Mesenchymal stem cell (in vitro differentiated cells and primary cell): ENCODE results near the gene PDXDC1.

Source experiments
- DNase-seq: peaks from one replicate; pipeline ENCODE4 v3.0.0-alpha.2; 2013
- H2AFZ ChIP-seq: one replicate; pipeline ENCODE4 v1.6.1; 2013; ENCODE audit warnings: low read depth, mild to moderate bottlenecking, control low read depth, inconsistent platforms, low read length, moderate library complexity
- H2AK5ac ChIP-seq: 2 replicates; pipeline ENCODE4 v1.6.1; 2013; ENCODE audit warnings: low read length, moderate library complexity, mild to moderate bottlenecking, inconsistent platforms; ENCODE audit not compliant: severe bottlenecking
- H2BK120ac ChIP-seq: one replicate; pipeline ENCODE4 v1.6.1; 2013; ENCODE audit warnings: low read depth, mild to moderate bottlenecking, inconsistent platforms, low read length, moderate library complexity
- H2BK12ac ChIP-seq, 2 experiments: one replicate each; pipeline ENCODE4 v1.6.1; 2013; ENCODE audit warnings: inconsistent platforms in 2 of 2, low read length in 2 of 2, mild to moderate bottlenecking in 2 of 2, moderate library complexity in 2 of 2, control low read depth in 1 of 2
- H2BK15ac ChIP-seq: one replicate; pipeline ENCODE4 v1.6.1; 2013; ENCODE audit warnings: mild to moderate bottlenecking, low read depth, inconsistent platforms; ENCODE audit not compliant: poor library complexity, severe bottlenecking
- H2BK5ac ChIP-seq: 2 replicates; pipeline ENCODE4 v1.6.1; 2013; ENCODE audit warnings: low read depth, mild to moderate bottlenecking, low read length, control low read depth, inconsistent platforms; ENCODE audit not compliant: poor library complexity, severe bottlenecking
- H3K14ac ChIP-seq, 2 experiments: one replicate each; pipeline ENCODE4 v1.6.1; 2013; ENCODE audit warnings: inconsistent platforms in 2 of 2, low read length in 2 of 2, control low read depth in 1 of 2, mild to moderate bottlenecking in 1 of 2, moderate library complexity in 1 of 2
- H3K18ac ChIP-seq, 2 experiments: one replicate each; pipeline ENCODE4 v1.6.1; 2013; ENCODE audit warnings: inconsistent platforms in 2 of 2, low read length in 2 of 2, control low read depth in 1 of 2, low read depth in 1 of 2, mild to moderate bottlenecking in 1 of 2
- H3K23ac ChIP-seq, 2 experiments: one replicate each; pipeline ENCODE4 v1.6.1; 2013; ENCODE audit warnings: inconsistent platforms in 2 of 2, low read length in 2 of 2, mild to moderate bottlenecking in 2 of 2, moderate library complexity in 2 of 2, control low read depth in 1 of 2
- H3K27ac ChIP-seq: 2 replicates; pipeline ENCODE4 v1.5.1; 2013; ENCODE audit warnings: mild to moderate bottlenecking, moderate library complexity, low read length, control low read depth, inconsistent platforms; ENCODE audit not compliant: poor library complexity, severe bottlenecking
- H3K27me3 ChIP-seq, 2 experiments: 2 replicates each; pipeline versions ENCODE4 v1.6.1 to v1.7.0; 2013; ENCODE audit warnings: low read length in 2 of 2, mild to moderate bottlenecking in 2 of 2, moderate library complexity in 2 of 2, control low read depth in 1 of 2, inconsistent platforms in 1 of 2; ENCODE audit not compliant: control insufficient read depth in 1 of 2, insufficient read depth in 1 of 2
- H3K36me3 ChIP-seq, 2 experiments: 2 replicates each; pipeline versions ENCODE4 v1.6.1 to v1.7.0; 2013; ENCODE audit warnings: low read length in 2 of 2, control low read depth in 1 of 2, inconsistent platforms in 1 of 2, low read depth in 1 of 2, mild to moderate bottlenecking in 1 of 2; ENCODE audit not compliant: insufficient read depth in 2 of 2, control insufficient read depth in 1 of 2
- H3K4ac ChIP-seq, 2 experiments: one replicate each; pipeline ENCODE4 v1.6.1; 2013; ENCODE audit warnings: inconsistent platforms in 2 of 2, low read length in 2 of 2, mild to moderate bottlenecking in 2 of 2, moderate library complexity in 2 of 2, control low read depth in 1 of 2, low read depth in 1 of 2
- H3K4me1 ChIP-seq: 2 replicates; pipeline ENCODE4 v1.6.1; 2013; ENCODE audit warnings: low read depth, low read length, control low read depth; ENCODE audit not compliant: control insufficient read depth, insufficient read depth
- H3K4me2 ChIP-seq: 2 replicates; pipeline ENCODE4 v1.6.1; 2013; ENCODE audit warnings: low read length, mild to moderate bottlenecking, inconsistent platforms; ENCODE audit not compliant: poor library complexity, severe bottlenecking
- H3K4me3 ChIP-seq, 2 experiments: 2 replicates each; pipeline versions ENCODE4 v1.5.1 to v1.7.0; 2013; ENCODE audit warnings: low read length in 2 of 2, mild to moderate bottlenecking in 2 of 2, control low read depth in 1 of 2, low read depth in 1 of 2; ENCODE audit not compliant: insufficient read depth in 1 of 2
- H3K79me1 ChIP-seq: replicated peaks from 2 replicates; pipeline ENCODE4 v1.6.1; 2013; ENCODE audit warnings: mild to moderate bottlenecking, control low read depth, low read length, inconsistent platforms; ENCODE audit not compliant: poor library complexity, severe bottlenecking
- H3K9ac ChIP-seq: 2 replicates; pipeline ENCODE4 v1.7.0; 2013; ENCODE audit warnings: mild to moderate bottlenecking, low read length, moderate library complexity
- H3K9me3 ChIP-seq: 2 replicates; pipeline ENCODE4 v1.7.0; 2013; ENCODE audit warnings: mild to moderate bottlenecking, low read length; ENCODE audit not compliant: control insufficient read depth
- H4K8ac ChIP-seq: one replicate; pipeline ENCODE4 v1.6.1; 2013; ENCODE audit warnings: inconsistent platforms, mild to moderate bottlenecking, low read length, moderate library complexity
- H4K91ac ChIP-seq: one replicate; pipeline ENCODE4 v1.6.1; 2013; ENCODE audit warnings: mild to moderate bottlenecking, low read length, inconsistent platforms
- WGBS: methylation state at CpG from one replicate; pipeline ENCODE4 v1.1.7; 2013; ENCODE audit warnings: mixed read lengths; 5-methylcytosine and 5-hydroxymethylcytosine counted together

Gene PDXDC1

DNA sequence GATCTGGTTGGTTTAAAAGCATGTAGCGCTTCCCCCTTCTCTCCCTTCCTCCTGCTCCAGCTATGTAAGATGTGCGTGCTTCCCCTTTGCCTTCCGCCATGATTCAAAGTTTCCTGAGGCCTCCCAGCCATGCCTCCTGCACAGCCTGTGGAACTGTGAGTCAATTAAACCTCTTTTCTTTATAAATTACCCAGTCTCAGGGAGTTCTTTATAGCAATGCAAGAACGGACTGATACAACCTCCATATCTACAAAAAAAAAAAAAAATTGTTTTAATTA lies 16.6 kb upstream of the PDXDC1 start:
- H2BK5ac ChIP-seq, result no peak overlapping the region
- 98% methylated on average over 4 of the region's 4 CpGs for WGBS
- H3K9ac ChIP-seq, result no peak overlapping the region
- no peaks in the 10 kb centered on the region for H3K36me3 ChIP-seq
- H3K27ac ChIP-seq, result no peak overlapping the region
- no peaks in the 10 kb centered on the region for H3K79me1 ChIP-seq
- H2AK5ac ChIP-seq, result no peak overlapping the region
- no peak for DNase-seq
- no peak overlapping the region for H2BK15ac ChIP-seq
- no peak overlapping the region for H3K4ac ChIP-seq
- H3K27me3 ChIP-seq, result peaks cover 7 to 9% of the 10 kb centered on the region in 2 experiments
- H3K4me2 ChIP-seq, result no peak overlapping the region
- H4K8ac ChIP-seq, result no peak overlapping the region
- H3K4me3 ChIP-seq, result no peak overlapping the region
- H2BK120ac ChIP-seq, result no peak overlapping the region
- no peak overlapping the region for H4K91ac ChIP-seq
- H3K23ac ChIP-seq, result no peak overlapping the region
- H3K9me3 ChIP-seq, result no peaks in the 10 kb centered on the region
- no peak overlapping the region for H2BK12ac ChIP-seq
- no peak overlapping the region for H3K18ac ChIP-seq
- no peak overlapping the region for H2AFZ ChIP-seq
- no peaks in the 10 kb centered on the region for H3K4me1 ChIP-seq
- no peak overlapping the region for H3K14ac ChIP-seq

DNA sequence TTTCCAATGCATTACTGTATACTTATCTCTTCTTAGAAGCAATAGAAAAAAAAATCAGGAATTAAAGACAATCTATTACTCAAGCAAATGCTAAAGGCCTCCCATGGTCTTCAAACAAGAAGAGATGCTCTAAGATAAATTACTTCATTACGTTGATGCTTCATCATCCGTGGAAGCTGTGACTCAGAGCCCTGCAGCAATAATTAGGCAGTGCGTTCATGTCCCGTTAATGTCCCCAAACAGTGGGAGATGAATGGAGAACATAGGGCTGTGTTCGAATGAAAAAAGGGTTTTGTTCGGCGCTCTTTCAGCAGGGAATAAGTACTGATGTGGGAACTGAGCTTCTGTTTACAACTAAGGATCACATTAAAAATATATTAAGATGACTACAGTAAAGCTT lies 15.9 kb upstream of the PDXDC1 start:
- H3K23ac ChIP-seq, result no peak overlapping the region
- WGBS, result 76% methylated on average over 5 of the region's 7 CpGs
- no peak overlapping the region for H2AK5ac ChIP-seq
- no peak for DNase-seq
- no peak overlapping the region for H2AFZ ChIP-seq
- H3K4me1 ChIP-seq, result no peaks in the 10 kb centered on the region
- no peak overlapping the region for H3K27ac ChIP-seq
- H3K79me1 ChIP-seq, result no peaks in the 10 kb centered on the region
- H2BK15ac ChIP-seq, result no peak overlapping the region
- no peak overlapping the region for H2BK5ac ChIP-seq
- H3K36me3 ChIP-seq, result no peaks in the 10 kb centered on the region
- no peak overlapping the region for H2BK12ac ChIP-seq
- H3K18ac ChIP-seq, result no peak overlapping the region
- no peak overlapping the region for H2BK120ac ChIP-seq
- H3K4me2 ChIP-seq, result no peak overlapping the region
- no peak overlapping the region for H3K14ac ChIP-seq
- no peak overlapping the region for H3K4me3 ChIP-seq
- no peak overlapping the region for H4K8ac ChIP-seq
- peaks cover 7 to 9% of the 10 kb centered on the region in 2 experiments for H3K27me3 ChIP-seq
- no peaks in the 10 kb centered on the region for H3K9me3 ChIP-seq
- no peak overlapping the region for H3K4ac ChIP-seq
- no peak overlapping the region for H4K91ac ChIP-seq
- H3K9ac ChIP-seq, result no peak overlapping the region

DNA sequence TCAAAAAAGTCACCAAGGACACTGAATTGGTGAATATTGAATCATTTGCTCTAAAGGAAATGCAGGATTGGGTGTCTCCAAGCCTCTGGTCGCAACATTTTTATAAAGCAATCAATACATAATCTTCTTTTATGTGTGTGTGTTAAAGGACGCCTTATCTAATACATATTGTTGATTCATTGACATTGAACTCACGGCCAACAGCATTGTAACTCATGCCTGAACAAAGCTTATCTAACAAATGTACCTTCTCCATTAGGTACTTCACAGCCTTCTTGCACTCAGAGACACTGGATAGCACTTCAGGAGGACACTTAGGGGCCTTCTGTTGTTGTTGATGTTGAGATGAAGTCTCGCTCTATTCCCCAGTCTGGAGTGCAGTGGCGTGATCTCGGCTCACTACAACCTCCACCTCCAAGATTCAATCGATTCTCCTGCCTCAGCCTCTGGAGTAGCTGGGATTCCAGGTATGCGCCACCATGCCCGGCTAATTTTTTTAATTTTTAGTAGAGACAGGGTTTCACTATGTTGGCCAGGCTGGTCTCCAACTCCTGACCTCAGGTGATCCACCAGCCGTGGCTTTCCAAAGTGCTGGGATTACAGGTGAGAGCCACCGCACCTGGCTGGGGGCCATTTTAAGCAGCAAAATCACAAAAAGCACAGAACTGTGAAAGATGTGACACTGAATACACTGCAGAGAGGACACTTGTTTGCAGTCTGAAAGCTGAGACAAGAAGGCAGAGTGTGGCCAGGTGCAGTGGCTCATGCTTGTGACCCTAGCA lies 13.2 kb upstream of the PDXDC1 start:
- Histone ChIP-seq H3K14ac (no peak overlapping the region), H3K4me1 (no peaks in the 10 kb centered on the region), H3K36me3 (no peaks in the 10 kb centered on the region), H3K4me2 (no peak overlapping the region), H3K27ac (no peak overlapping the region), H3K9me3 (no peaks in the 10 kb centered on the region), H3K18ac (no peak overlapping the region), H2BK15ac (no peak overlapping the region), H4K8ac (no peak overlapping the region), H3K27me3 (peaks cover 7 to 9% of the 10 kb centered on the region in 2 experiments), H3K79me1 (no peaks in the 10 kb centered on the region), H2BK12ac (no peak overlapping the region), H2BK120ac (no peak overlapping the region), H3K23ac (no peak overlapping the region), H2BK5ac (no peak overlapping the region), H3K4me3 (no peak overlapping the region), H2AK5ac (no peak overlapping the region), H2AFZ (no peak overlapping the region), H3K9ac (no peak overlapping the region), H3K4ac (no peak overlapping the region), H4K91ac (no peak overlapping the region)
- DNase-seq, result no peak
- 94% methylated on average over 10 of the region's 11 CpGs for WGBS

DNA sequence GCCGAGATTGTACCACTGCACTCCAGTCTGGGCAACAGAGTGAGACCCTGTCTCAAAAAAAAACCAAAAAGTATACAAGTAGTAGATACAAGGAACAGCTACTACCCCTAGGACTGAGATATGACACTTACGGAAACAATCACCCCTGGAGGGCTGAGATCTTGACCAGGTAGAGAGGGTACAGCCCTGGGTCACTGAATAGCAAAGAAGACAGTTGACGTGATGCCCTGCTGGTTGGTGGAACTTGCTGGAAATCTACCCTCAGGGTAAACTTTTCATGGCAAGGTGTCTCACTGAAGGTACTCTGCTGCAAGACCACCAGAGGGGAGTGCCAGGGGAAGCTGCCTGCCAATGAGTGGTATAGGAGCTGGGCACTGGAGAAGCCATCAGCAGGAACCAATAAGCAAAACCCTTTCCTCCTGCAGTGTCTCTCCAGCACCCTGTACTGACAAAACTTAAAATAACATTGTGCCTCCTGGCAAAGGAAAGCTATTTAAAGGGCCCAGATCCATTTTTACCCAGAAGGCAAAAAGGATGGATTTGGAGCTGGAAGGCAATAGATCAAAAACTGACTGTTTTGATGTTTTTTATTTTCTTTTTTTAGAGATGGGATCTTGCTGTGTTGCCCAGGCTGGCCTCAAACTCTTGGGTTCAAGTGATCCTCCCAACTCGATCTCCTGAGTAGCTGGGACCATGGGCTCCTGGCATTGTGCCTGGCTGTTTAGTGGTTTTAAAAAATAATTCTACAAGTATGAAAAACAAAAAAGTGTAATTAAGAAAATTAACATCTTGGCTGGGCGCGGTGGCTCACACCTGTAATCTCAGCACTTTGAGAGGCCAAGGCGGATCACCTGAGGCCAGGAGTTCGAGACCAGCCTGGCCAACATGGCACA lies 11.3 kb upstream of the PDXDC1 start:
- Histone ChIP-seq H2BK12ac (no peak overlapping the region), H3K27me3 (peaks cover 4 to 7% of the 10 kb centered on the region in 2 experiments), H2BK5ac (no peak overlapping the region), H3K27ac (no peak overlapping the region), H3K79me1 (no peaks in the 10 kb centered on the region), H3K36me3 (no peaks in the 10 kb centered on the region), H3K9me3 (no peaks in the 10 kb centered on the region), H3K4me2 (no peak overlapping the region), H4K8ac (no peak overlapping the region), H4K91ac (no peak overlapping the region), H2AFZ (no peak overlapping the region), H3K18ac (no peak overlapping the region), H3K4me1 (no peaks in the 10 kb centered on the region), H2BK15ac (no peak overlapping the region), H3K14ac (no peak overlapping the region), H3K9ac (no peak overlapping the region), H3K4ac (no peak overlapping the region), H3K4me3 (no peak overlapping the region), H3K23ac (no peak overlapping the region), H2AK5ac (no peak overlapping the region), H2BK120ac (no peak overlapping the region)
- WGBS, result 79% methylated on average over 8 of the region's 8 CpGs
- DNase-seq, result no peak
